ENCODE measurements around the gene SRBD1.

- no peak for TF ChIP-seq EZH2 (IDR thresholded peaks at IDR 0.05; ENCODE audit: insufficient read depth, poor library complexity, severe bottlenecking)
- TF ChIP-seq EZH2phosphoT487 (IDR thresholded peaks at IDR 0.05; ENCODE audit: insufficient read depth, low read depth), result no peak
These were observed 11.4 kb upstream of the SRBD1 start for GRCh38 chr2:45622336-45623075.
